GM06990 (cell line): Measurements from ENCODE around the gene PTEN.
A peak's percentile ranks its signal among the peaks of the same experiment; 100 is the strongest.
"Not testable (repeated sequence)": the region's sequence is repeated elsewhere in the genome, so short reads cannot be mapped to it uniquely, and the experiment has no call there.

Experiments
- DNase-seq: peaks from one replicate; pipeline ENCODE4 v3.0.0-alpha.2; 2011; ENCODE audit not compliant: insufficient read length; ENCODE audit errors: extremely low read depth
- H3K27me3 ChIP-seq: replicated peaks from 2 replicates; pipeline ENCODE4 v1.6.0; 2011; ENCODE audit warnings: low read length; ENCODE audit not compliant: control insufficient read depth, insufficient read depth
- H3K36me3 ChIP-seq: 2 replicates; pipeline ENCODE4 v1.5.1; 2011; ENCODE audit warnings: low read length; ENCODE audit not compliant: control insufficient read depth, insufficient read depth
- H3K4me3 ChIP-seq: replicated peaks from 2 replicates; pipeline ENCODE4 v1.5.1; 2011; ENCODE audit warnings: low read depth, mild to moderate bottlenecking, control low read depth, low read length
- CTCF ChIP-seq: IDR thresholded peaks from 2 replicates; pipeline ENCODE4 v1.5.1; 2011; ENCODE audit warnings: low read length, control low read depth, mild to moderate bottlenecking, inconsistent platforms; ENCODE audit not compliant: insufficient read depth, poor library complexity, severe bottlenecking

The PTEN gene

GRCh38 chr10:87860816-87861403 is 2.5 kb upstream of the PTEN start:
- no peak for TF ChIP-seq CTCF
- H3K4me3 ChIP-seq, result peak overlapping the region; percentile 60
- no peaks in the 10 kb centered on the region for H3K36me3 ChIP-seq
- H3K27me3 ChIP-seq, result no peaks in the 10 kb centered on the region
- DNase-seq, result no peak

GRCh38 chr10:87861566-87861952 is 1.9 kb upstream of the PTEN start:
- Histone ChIP-seq H3K4me3 (peak overlapping the region; percentile 60), H3K36me3 (no peaks in the 10 kb centered on the region), H3K27me3 (no peaks in the 10 kb centered on the region)
- no peak for DNase-seq
- peak; percentile 35 for TF ChIP-seq CTCF

GRCh38 chr10:87861953-87862678 is 1.3 kb upstream of the PTEN start:
- peak overlapping the region; percentile 60 for H3K4me3 ChIP-seq
- no peaks in the 10 kb centered on the region for H3K36me3 ChIP-seq
- no peaks in the 10 kb centered on the region for H3K27me3 ChIP-seq
- DNase-seq, result peak; percentile 99
- no peak for TF ChIP-seq CTCF

GRCh38 chr10:87862679-87863052 is 759 bp upstream of the PTEN start:
- H3K4me3 ChIP-seq, result peak overlapping the region; percentile 60
- TF ChIP-seq CTCF, result no peak
- H3K27me3 ChIP-seq, result no peaks in the 10 kb centered on the region
- H3K36me3 ChIP-seq, result no peaks in the 10 kb centered on the region
- DNase-seq, result no peak

GRCh38 chr10:87863951-87864495 is 598 bp downstream of the PTEN start:
- DNase-seq, result peak; percentile 51
- H3K36me3 ChIP-seq, H3K27me3 ChIP-seq: not testable (repeated sequence)
- peak overlapping the region; percentile 60 for H3K4me3 ChIP-seq

- peak overlapping the region; percentile 60 for H3K4me3 ChIP-seq
- no peak for TF ChIP-seq CTCF
- no peak for DNase-seq
- no peaks in the 10 kb centered on the region for H3K27me3 ChIP-seq
- H3K36me3 ChIP-seq, result no peaks in the 10 kb centered on the region
Observed at GRCh38 chr10:87864496-87865059, 1.2 kb downstream of the PTEN start.
